GM18520 (cell line): ENCODE data around the gene PUM1.

Source experiments
- ATAC-seq: cut with Tn5 transposase; IDR thresholded peaks from one replicate; pipeline ENCODE4 v1.9.1; 2021; ENCODE audit not compliant: unreplicated experiment

The PUM1 gene

GRCh38 chr1:30895382-30895943 lies 170.1 kb downstream of the PUM1 start:
- no peak for ATAC-seq

- no peak for ATAC-seq
These were observed 171.0 kb downstream of the PUM1 start for GRCh38 chr1:30894508-30894973.

GRCh38 chr1:30893776-30894507 lies 171.6 kb downstream of the PUM1 start:
- no peak for ATAC-seq

DNA sequence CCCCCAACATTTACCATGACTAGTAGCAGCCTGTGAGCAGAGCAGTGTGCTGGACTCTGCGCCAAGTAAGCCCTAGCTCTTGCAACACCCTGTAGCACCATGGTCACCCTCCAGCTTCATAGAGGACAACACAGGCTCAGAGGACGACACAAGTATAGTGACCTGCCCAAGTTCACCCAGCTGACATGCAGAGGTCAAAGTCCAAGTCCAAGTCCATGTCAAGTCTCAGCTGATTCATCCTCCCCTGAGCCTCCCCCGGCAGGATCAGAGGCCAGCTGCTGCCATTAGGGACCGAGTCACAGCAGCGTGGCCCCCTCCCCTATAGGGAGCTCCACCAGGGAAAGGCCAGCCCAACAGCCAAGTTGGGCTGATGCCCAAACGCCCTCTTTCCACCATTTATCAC lies 172.8 kb downstream of the PUM1 start:
- ATAC-seq: no peak

DNA sequence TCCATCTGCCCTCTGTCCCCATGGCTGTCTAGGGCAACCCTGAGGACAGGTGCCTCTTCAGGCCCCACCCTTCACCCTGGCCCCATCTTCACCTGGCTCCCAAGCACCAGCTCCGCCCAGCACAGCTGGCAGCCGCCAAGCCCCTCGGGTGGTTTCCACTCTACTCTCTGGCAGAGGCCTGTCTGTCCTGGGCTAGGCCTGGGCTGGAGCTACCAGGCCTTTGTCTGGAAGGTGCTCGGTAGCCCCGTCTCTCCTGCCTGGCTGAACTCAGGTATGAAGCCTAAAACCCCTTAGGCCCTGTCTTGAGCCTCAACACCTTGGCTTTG lies 174.3 kb downstream of the PUM1 start:
- no peak for ATAC-seq

DNA sequence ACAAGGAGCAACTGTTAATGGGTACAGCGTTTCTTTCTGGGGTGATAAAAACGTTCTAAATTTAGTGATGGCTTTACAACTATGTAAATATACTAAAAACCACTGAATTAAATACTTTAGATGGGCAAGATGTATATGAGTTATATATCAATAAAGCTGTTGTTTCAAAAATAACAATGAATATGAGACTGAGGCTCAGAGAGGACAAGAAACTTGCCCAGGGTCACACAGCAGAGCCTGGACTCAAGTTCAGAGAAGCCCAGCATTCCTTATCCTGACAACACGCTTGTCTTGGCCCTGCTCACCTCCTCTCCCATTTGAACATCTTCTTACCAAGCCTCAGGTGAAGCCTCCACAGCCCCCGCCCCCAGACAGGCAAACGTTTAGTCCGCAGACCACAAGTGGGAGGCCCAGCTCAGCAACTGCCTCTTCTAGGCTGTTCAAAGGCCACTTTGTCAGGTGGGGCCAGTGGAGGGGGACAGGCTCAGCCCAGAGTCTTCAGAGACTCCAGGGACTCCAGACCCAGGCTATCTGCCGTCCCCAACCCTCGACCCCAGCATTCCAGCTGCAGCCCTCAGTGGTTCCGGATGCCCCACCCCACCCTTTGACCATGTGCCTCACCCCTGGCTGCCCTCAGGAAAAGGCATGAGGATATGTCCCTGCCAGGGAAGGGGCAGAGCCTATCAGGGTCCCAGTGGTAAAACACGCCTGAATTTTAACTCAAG lies 174.9 kb downstream of the PUM1 start:
- ATAC-seq: no peak

DNA sequence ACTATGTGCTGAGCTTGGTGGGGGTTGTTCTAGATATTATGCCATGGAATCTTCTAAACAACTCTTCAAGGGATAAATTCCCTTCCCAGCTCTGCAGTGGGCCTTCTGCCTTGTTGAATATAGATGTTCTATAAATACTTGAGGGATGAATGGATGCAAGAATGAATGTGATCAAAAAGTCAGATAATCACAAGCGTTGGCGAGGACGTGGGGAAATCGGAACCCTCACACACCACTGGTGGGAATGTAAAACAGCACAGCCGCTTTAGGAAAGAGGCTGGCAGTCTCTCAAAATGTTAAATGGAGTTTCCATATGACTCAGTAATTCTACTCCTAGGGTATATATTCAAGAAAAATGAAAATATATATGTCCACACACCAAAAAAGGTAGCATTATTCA lies 176.0 kb downstream of the PUM1 start:
- ATAC-seq: no peak

DNA sequence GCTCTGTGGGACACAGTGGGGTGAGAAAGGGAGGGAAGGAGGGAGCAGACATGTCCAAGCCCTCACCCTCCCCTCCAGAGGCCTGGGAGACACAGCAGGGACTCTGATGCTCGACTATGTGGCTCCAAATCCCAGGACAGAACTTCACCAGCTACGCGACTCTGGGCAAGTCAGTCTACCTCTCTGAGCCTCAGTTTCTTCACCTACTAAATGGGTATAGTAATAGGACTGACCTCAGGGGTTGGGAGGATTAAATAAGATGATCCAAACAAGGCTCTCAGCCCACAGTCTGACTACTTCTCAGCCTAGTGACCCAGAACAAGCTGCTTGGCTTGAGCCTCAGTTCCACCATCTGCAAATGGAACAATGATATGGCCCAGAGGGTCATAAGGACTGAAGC lies 176.5 kb downstream of the PUM1 start:
- no peak for ATAC-seq

DNA sequence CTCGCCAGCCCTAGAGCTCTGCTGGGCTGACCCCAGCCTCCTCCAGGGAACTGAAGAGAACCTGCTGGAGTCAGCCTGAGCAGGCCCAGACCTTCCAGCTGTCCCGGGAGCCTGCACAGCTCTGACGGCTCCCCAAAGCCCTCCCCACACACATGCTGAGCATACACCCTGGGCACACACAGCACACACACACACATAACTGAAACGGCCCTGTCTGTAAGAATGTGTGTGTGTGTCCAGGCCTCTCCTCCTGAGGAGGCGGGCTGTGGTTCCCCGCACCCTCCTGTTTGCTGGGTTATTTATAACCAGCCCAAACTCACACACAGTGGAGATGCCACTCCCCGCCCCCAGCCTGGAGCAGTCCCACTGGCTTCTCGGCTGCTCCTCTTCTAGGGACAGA lies 177.1 kb downstream of the PUM1 start:
- no peak for ATAC-seq

DNA sequence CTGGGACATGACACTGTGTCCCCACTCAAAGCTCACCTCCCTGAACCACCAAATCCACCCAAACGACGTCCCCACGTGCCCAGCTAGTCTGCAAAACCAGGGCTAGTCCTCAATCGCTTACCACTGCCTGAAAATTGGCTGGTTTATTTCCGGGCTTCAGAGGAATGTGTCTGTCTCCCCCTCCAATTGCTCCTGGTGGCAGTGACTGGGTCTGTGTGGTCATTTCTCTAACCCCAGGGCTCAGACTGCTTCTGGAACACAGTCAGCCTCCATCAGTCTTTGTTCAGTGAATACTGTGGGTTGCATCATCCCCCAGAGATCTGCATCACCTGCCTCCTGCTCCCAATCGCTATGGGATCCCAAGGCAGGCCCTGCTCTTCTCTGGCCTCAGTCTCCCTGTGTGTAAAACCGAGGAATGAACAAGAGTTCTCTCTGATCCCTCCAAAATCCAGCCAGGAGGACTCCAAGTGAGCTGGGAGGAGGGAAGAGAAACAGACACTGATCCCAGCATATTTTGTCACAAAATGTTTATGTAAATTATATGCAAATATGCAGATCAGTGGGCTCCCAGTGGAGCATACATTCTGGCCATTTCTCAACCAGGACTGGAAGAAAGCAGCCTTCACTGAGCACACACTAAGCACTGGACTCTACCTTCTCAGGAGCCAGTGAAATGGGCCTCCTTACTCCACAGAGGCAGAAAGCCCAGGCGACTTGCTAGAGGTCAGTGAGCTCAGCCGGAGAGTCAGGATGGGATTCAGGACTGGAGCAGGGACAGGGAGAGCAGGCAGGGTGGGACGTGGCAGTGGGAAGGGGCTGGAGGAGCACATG lies 177.8 kb downstream of the PUM1 start:
- ATAC-seq: no peak

- ATAC-seq: no peak
These were observed 178.6 kb downstream of the PUM1 start for GRCh38 chr1:30886710-30887428.

GRCh38 chr1:30885570-30886522 lies 179.7 kb downstream of the PUM1 start:
- no peak for ATAC-seq

DNA sequence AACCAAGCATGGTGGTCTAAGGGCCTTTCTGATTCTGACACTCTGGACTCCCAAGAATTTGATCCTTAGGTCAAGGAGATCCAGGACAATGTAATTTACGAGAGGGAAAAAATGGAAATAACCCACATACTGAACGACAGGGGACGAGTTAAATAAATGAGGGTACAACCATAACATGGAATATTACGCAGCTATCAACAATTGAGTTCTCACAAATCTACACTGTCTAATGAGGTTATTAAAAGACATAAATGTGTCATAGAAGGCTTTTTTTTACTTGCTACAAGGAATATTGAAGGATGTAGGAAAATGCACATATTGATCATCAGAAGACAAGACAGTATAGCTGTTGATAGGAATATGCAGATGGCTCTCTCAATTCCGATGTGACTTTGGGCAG lies 180.8 kb downstream of the PUM1 start:
- ATAC-seq: no peak

DNA sequence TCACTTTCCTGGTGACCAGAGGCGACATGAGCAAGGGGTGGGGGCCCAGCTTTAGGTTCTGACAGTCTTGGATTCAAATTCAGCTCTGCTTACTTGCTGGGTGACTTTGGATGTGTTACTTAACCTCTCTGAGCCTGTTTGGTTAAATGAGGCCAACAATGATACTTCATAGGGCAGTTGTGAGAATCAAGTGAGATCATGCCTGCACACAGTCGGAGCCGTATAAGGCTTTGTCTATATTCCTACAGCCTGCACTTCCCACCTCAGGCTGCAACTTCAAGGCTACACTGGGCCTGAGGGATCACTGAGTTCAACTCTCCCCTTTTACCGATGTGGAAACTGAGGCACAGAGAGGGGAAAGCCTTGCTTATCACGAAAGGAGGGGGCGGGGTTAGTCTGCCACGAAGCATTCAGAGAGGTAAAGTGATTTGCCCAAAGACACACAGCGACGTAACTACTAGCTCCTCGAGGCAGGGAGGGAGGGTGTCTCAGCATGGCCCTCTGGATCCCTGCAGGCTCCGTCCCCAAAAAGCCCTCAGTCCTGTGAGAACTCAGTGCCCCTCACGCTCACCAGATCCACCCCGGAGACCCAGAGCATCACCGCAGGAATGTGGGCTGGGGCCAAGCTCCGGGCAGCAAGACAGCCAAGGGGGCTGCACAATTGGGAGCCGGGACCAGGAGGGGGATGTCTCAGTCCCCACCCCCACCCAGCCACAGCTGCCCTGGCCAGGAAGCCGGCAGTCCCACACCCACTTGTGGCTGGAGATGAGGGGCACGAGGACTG lies 181.9 kb downstream of the PUM1 start:
- no peak for ATAC-seq

DNA sequence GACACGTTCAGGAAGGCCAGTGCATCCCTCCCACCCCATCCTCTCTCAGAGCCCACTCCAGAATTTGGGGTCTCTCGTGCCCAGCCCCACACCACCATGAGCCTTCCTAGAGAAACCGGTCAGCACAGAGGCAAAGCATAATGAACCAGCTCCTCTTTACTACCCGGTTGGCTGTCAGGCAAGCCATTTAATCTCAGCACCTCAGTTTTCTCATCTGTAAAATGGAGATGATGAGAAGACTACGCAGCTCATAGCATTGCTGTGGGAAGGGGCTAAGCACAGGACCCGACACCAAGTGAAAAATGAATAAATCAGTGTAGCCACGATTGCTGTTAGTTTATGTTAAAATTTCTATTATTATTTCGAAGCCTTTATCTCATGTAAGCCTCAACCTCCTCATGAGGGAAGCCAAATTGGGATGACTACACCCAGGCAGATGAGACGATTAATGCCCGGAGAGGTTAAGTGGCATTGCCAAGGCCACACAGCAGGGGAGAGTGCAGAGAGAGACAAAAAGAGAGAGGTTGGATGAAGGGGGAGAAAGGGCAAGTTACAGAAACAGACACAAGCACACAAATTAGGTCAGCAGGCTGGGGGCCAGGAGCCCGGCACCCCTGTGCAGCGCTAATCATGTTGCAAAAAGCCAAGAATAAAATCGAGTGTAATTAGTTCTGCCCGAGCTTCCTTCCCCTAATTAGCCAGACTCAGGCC lies 182.7 kb downstream of the PUM1 start:
- no peak for ATAC-seq
